Measurements from ENCODE around the gene TROAP. TPM values are rescaled to one million over a fixed set of nuclear protein-coding genes. Genes with fewer than 3 reads are reported as not detected.
A peak's percentile ranks its signal among the peaks of the same experiment; 100 is the strongest.

The TROAP gene
- total RNA-seq, 1 donor from 2014 or later, result 11.7 TPM

- TF ChIP-seq, protein P1, sequence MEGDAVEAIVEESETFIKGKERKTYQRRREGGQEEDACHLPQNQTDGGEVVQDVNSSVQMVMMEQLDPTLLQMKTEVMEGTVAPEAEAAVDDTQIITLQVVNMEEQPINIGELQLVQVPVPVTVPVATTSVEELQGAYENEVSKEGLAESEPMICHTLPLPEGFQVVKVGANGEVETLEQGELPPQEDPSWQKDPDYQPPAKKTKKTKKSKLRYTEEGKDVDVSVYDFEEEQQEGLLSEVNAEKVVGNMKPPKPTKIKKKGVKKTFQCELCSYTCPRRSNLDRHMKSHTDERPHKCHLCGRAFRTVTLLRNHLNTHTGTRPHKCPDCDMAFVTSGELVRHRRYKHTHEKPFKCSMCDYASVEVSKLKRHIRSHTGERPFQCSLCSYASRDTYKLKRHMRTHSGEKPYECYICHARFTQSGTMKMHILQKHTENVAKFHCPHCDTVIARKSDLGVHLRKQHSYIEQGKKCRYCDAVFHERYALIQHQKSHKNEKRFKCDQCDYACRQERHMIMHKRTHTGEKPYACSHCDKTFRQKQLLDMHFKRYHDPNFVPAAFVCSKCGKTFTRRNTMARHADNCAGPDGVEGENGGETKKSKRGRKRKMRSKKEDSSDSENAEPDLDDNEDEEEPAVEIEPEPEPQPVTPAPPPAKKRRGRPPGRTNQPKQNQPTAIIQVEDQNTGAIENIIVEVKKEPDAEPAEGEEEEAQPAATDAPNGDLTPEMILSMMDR (IDR thresholded peaks at IDR 0.05; ENCODE audit: partially characterized antibody, unreplicated experiment), result no peak
- DNase-seq, result peak; percentile 59
- peak overlapping the region; percentile 86 for H3K4me3 Mint-ChIP-seq (ENCODE audit: unreplicated experiment)
- peak overlapping the region; percentile 76 for H3K27ac Mint-ChIP-seq (ENCODE audit: unreplicated experiment)
- peaks cover 33% of the 10 kb centered on the region for H3K4me1 Mint-ChIP-seq (ENCODE audit: low read depth, unreplicated experiment)
- H3K27me3 Mint-ChIP-seq (ENCODE audit: unreplicated experiment), result peaks cover 21% of the 10 kb centered on the region
- peaks cover 6% of the 10 kb centered on the region for H3K9me3 Mint-ChIP-seq (ENCODE audit: unreplicated experiment)
- H3K36me3 Mint-ChIP-seq (ENCODE audit: unreplicated experiment), result no peaks in the 10 kb centered on the region
Measured at GRCh38 chr12:49342914-49343731, 20.1 kb downstream of the TROAP start.

GRCh38 chr12:49344486-49345050, 21.5 kb downstream of the TROAP start:
- Mint-ChIP-seq H3K27ac (ENCODE audit: unreplicated experiment) (peak overlapping the region; percentile 82), H3K4me3 (ENCODE audit: unreplicated experiment) (peak overlapping the region; percentile 68), H3K9me3 (ENCODE audit: unreplicated experiment) (peaks cover 9% of the 10 kb centered on the region), H3K36me3 (ENCODE audit: unreplicated experiment) (no peaks in the 10 kb centered on the region), H3K27me3 (ENCODE audit: unreplicated experiment) (peaks cover 22% of the 10 kb centered on the region), H3K4me1 (ENCODE audit: low read depth, unreplicated experiment) (peaks cover 27% of the 10 kb centered on the region)
- TF ChIP-seq, protein P1 (IDR thresholded peaks at IDR 0.05; ENCODE audit: partially characterized antibody, unreplicated experiment), result no peak
- no peak for DNase-seq

DNA sequence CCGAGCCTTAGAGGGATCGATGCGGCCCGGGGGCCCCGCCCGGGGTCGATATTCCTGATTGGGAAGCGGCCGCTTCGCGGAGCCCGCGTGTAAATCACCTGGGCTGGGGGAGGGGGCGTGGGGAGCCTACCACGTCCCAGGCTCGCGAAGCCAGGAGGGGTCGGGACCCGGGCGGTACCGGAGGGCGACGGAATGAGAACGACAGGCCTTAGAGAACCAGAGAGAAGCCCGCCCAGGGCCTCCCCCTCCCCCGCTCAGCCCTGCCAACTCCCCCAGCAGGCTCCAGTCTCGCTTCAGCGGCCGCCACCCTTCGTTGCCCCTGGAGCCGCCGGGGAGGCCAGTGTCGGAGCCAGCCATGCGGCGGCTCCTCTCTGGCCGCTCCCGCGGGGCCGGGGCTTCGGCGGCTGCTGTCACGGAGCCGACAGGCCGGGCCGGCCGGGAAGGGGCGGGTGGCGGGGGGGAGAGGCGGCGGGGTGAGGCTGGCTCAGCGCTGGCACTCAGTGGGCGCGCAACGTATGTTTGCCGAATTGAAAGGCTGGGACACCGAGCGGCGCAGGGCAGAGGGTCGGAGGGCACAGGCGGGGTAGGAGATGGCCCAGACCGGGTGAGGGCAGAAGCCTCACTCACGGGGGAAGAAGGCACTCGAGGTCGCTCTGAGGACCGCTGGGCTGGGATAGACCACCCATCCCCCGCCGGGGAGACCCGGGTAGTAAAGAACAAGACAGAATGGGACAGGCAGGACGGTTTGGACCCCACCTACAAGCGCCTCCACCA, 22.2 kb downstream of the TROAP start:
- Mint-ChIP-seq H3K27ac (ENCODE audit: unreplicated experiment) (peak overlapping the region; percentile 66), H3K36me3 (ENCODE audit: unreplicated experiment) (no peaks in the 10 kb centered on the region), H3K4me1 (ENCODE audit: low read depth, unreplicated experiment) (peaks cover 24% of the 10 kb centered on the region), H3K4me3 (ENCODE audit: unreplicated experiment) (peak overlapping the region; percentile 82), H3K9me3 (ENCODE audit: unreplicated experiment) (peaks cover 8% of the 10 kb centered on the region), H3K27me3 (ENCODE audit: unreplicated experiment) (peaks cover 19% of the 10 kb centered on the region)
- TF ChIP-seq, protein P1 (IDR thresholded peaks at IDR 0.05; ENCODE audit: partially characterized antibody, unreplicated experiment), result no peak
- DNase-seq, result peak; percentile 88

GRCh38 chr12:49345825-49346658, 23.0 kb downstream of the TROAP start:
- Mint-ChIP-seq H3K27ac (ENCODE audit: unreplicated experiment) (peak overlapping the region; percentile 66), H3K4me1 (ENCODE audit: low read depth, unreplicated experiment) (peaks cover 18% of the 10 kb centered on the region), H3K27me3 (ENCODE audit: unreplicated experiment) (peaks cover 13% of the 10 kb centered on the region), H3K4me3 (ENCODE audit: unreplicated experiment) (peak overlapping the region; percentile 88), H3K9me3 (ENCODE audit: unreplicated experiment) (peaks cover 6% of the 10 kb centered on the region), H3K36me3 (ENCODE audit: unreplicated experiment) (no peaks in the 10 kb centered on the region)
- peak; percentile 45 for DNase-seq
- TF ChIP-seq, protein P1 (IDR thresholded peaks at IDR 0.05; ENCODE audit: partially characterized antibody, unreplicated experiment), result no peak

All from glutamatergic neuron (in vitro differentiated cells).